GM19467 (cell line): ENCODE data around the gene ROR2.

Source experiments
- ATAC-seq: cut with Tn5 transposase; IDR thresholded peaks from one replicate; pipeline ENCODE4 v1.9.1; 2021; ENCODE audit warnings: mild to moderate bottlenecking, moderate library complexity; ENCODE audit not compliant: unreplicated experiment

Gene ROR2

GRCh38 chr9:91725651-91726050 is 224.4 kb downstream of the ROR2 start:
- ATAC-seq, result no peak

- no peak for ATAC-seq
Measured at GRCh38 chr9:91724609-91725505, 225.2 kb downstream of the ROR2 start.

GRCh38 chr9:91724068-91724440 is 226.0 kb downstream of the ROR2 start:
- ATAC-seq, result no peak

- ATAC-seq, result no peak
Measured at GRCh38 chr9:91723420-91724067, 226.5 kb downstream of the ROR2 start.

- peak; percentile 49 for ATAC-seq
Measured at GRCh38 chr9:91720751-91721705, 229.0 kb downstream of the ROR2 start.

GRCh38 chr9:91720313-91720712 is 229.7 kb downstream of the ROR2 start:
- ATAC-seq, result no peak

GRCh38 chr9:91718071-91718470 is 232.0 kb downstream of the ROR2 start:
- ATAC-seq, result no peak

- no peak for ATAC-seq
Measured at GRCh38 chr9:91716815-91717214, 233.2 kb downstream of the ROR2 start.

GRCh38 chr9:91716239-91716638 is 233.8 kb downstream of the ROR2 start:
- ATAC-seq, result no peak

- no peak for ATAC-seq
Measured at GRCh38 chr9:91714874-91715615, 235.0 kb downstream of the ROR2 start.

- no peak for ATAC-seq
Measured at GRCh38 chr9:91714020-91714806, 235.8 kb downstream of the ROR2 start.

- ATAC-seq, result no peak
Measured at GRCh38 chr9:91712811-91713210, 237.2 kb downstream of the ROR2 start.

GRCh38 chr9:91711755-91712601 is 238.1 kb downstream of the ROR2 start:
- peak; percentile 73 for ATAC-seq

- ATAC-seq, result no peak
Measured at GRCh38 chr9:91710158-91710557, 239.9 kb downstream of the ROR2 start.

GRCh38 chr9:91705386-91705785 is 244.6 kb downstream of the ROR2 start:
- no peak for ATAC-seq

GRCh38 chr9:91700475-91700874 is 249.6 kb downstream of the ROR2 start:
- no peak for ATAC-seq

- ATAC-seq, result no peak
Measured at GRCh38 chr9:91698266-91698665, 251.8 kb downstream of the ROR2 start.

GRCh38 chr9:91697201-91697600 is 252.8 kb downstream of the ROR2 start:
- ATAC-seq, result no peak
